CD14-positive monocyte (primary cell): Measurements from ENCODE around the gene FGFR2. TPM values are rescaled to one million over a fixed set of nuclear protein-coding genes. Genes with fewer than 3 reads are reported as not detected.

Experiments used
- DNase-seq, 3 donors: peaks; one replicate each; pipeline ENCODE4 v3.0.0-alpha.2; 2011 to 2022
- H2AFZ ChIP-seq: 2 replicates; pipeline ENCODE4 v1.6.0; 2012; ENCODE audit warnings: mild to moderate bottlenecking, low read depth, low read length, inconsistent platforms; ENCODE audit not compliant: insufficient read depth, poor library complexity, severe bottlenecking
- H3K27ac ChIP-seq, 2 donors: 1 replicate in 1 of 2; 2 replicates in 1 of 2; pipeline ENCODE4 v1.5.1; 2012 to 2013; ENCODE audit warnings: low read length in 2 of 2, control low read depth in 1 of 2, inconsistent platforms in 1 of 2, low read depth in 1 of 2, mild to moderate bottlenecking in 1 of 2
- H3K27me3 ChIP-seq, 2 donors: one replicate each; pipeline versions ENCODE4 v1.6.0 to v1.6.1; 2011 to 2013; ENCODE audit warnings: low read length in 2 of 2; ENCODE audit not compliant: control insufficient read depth in 2 of 2, insufficient read depth in 2 of 2
- H3K36me3 ChIP-seq, 2 donors: replicated peaks in 1 of 2; 1 replicate in 1 of 2; 2 replicates in 1 of 2; pipeline versions ENCODE4 v1.5.1 to v1.6.1; 2012 to 2013; ENCODE audit warnings: low read length in 2 of 2, control low read depth in 1 of 2, inconsistent platforms in 1 of 2, mild to moderate bottlenecking in 1 of 2; ENCODE audit not compliant: insufficient read depth in 2 of 2, control insufficient read depth in 1 of 2
- H3K4me1 ChIP-seq, 2 donors: 1 replicate in 1 of 2; 2 replicates in 1 of 2; pipeline versions ENCODE4 v1.5.1 to v1.6.1; 2012 to 2013; ENCODE audit warnings: low read length in 2 of 2, control low read depth in 1 of 2, inconsistent platforms in 1 of 2, mild to moderate bottlenecking in 1 of 2, moderate library complexity in 1 of 2; ENCODE audit not compliant: insufficient read depth in 2 of 2, control insufficient read depth in 1 of 2
- H3K4me2 ChIP-seq: replicated peaks from 2 replicates; pipeline ENCODE3; 2012; ENCODE audit warnings: low read length, moderate library complexity, mild to moderate bottlenecking; ENCODE audit not compliant: poor library complexity, severe bottlenecking; ENCODE audit errors: extremely low read depth
- H3K4me3 ChIP-seq, 3 experiments: fragments of 200-600 bp in 1 of 3; sonication (generic) in 1 of 3; replicated peaks in 1 of 3; 1 replicate in 2 of 3; 2 replicates in 1 of 3; pipeline ENCODE4 v1.5.1; 2011 to 2013; ENCODE audit warnings: low read length in 3 of 3, mild to moderate bottlenecking in 3 of 3, control low read depth in 2 of 3, low read depth in 2 of 3, inconsistent platforms in 1 of 3, moderate library complexity in 1 of 3
- H3K79me2 ChIP-seq: 2 replicates; pipeline ENCODE4 v1.6.0; 2012; ENCODE audit warnings: mild to moderate bottlenecking, control low read depth, inconsistent platforms, low read length, moderate library complexity; ENCODE audit not compliant: insufficient read depth
- H3K9ac ChIP-seq: 2 replicates; pipeline ENCODE4 v1.6.0; 2017; ENCODE audit warnings: low read length, mild to moderate bottlenecking; ENCODE audit not compliant: insufficient read depth, poor library complexity, severe bottlenecking
- H3K9me3 ChIP-seq, 2 donors: replicated peaks in 1 of 2; 1 replicate in 1 of 2; 2 replicates in 1 of 2; pipeline versions ENCODE4 v1.5.1 to v1.6.1; 2012 to 2013; ENCODE audit warnings: low read length in 2 of 2, control low read depth in 1 of 2; ENCODE audit not compliant: control insufficient read depth in 1 of 2, insufficient read depth in 1 of 2
- H4K20me1 ChIP-seq: 2 replicates; pipeline ENCODE4 v1.6.0; 2012; ENCODE audit warnings: mild to moderate bottlenecking, low read length, control low read depth, moderate library complexity; ENCODE audit not compliant: insufficient read depth
- H3K27ac Mint-ChIP-seq, 7 donors: one replicate each; pipeline ENCODE4 v1.8.0; 2020; ENCODE audit warnings: mild to moderate bottlenecking in 7 of 7, mixed read lengths in 7 of 7, moderate library complexity in 6 of 7, inconsistent platforms in 2 of 7
- H3K27me3 Mint-ChIP-seq, 3 donors: one replicate each; pipeline ENCODE4 v1.8.0; 2021 to 2022; ENCODE audit warnings: low read depth in 3 of 3, mild to moderate bottlenecking in 3 of 3, mixed read lengths in 3 of 3, moderate library complexity in 3 of 3, inconsistent platforms in 1 of 3
- H3K36me3 Mint-ChIP-seq, 2 donors: one replicate each; pipeline ENCODE4 v1.8.0; 2020; ENCODE audit warnings: mixed read lengths in 2 of 2, inconsistent platforms in 1 of 2, mild to moderate bottlenecking in 1 of 2
- H3K4me1 Mint-ChIP-seq: one replicate; pipeline ENCODE4 v1.8.0; 2020; ENCODE audit warnings: mild to moderate bottlenecking, mixed read lengths
- H3K4me3 Mint-ChIP-seq, 2 donors: one replicate each; pipeline ENCODE4 v1.8.0; 2020; ENCODE audit warnings: mild to moderate bottlenecking in 2 of 2, mixed read lengths in 2 of 2, moderate library complexity in 1 of 2
- H3K9me3 Mint-ChIP-seq, 7 donors: one replicate each; pipeline ENCODE4 v1.8.0; 2020 to 2022; ENCODE audit warnings: mixed read lengths in 7 of 7, mild to moderate bottlenecking in 6 of 7, moderate library complexity in 6 of 7, inconsistent platforms in 2 of 7
- CTCF ChIP-seq: fragments of 200-600 bp; IDR thresholded peaks from one replicate; pipeline ENCODE4 v1.8.0; 2022; ENCODE audit warnings: antibody characterized with exemption, mild to moderate bottlenecking
- WGBS: methylation state at CpG from one replicate; pipeline ENCODE4 v1.1.5; 2013; ENCODE audit warnings: missing lambda C conversion rate; ENCODE audit not compliant: insufficient coverage; 5-methylcytosine and 5-hydroxymethylcytosine counted together
- intact Hi-C, 2 donors: fragments of 100-400 bp; cut with micrococcal nuclease; formaldehyde crosslinking; loops; one replicate each; pipeline versions ENCODE4 v1.15.0 to v1.15.1; 2023
- polyA plus RNA-seq, 3 donors: library from polyadenylated mRNA; depleted of rRNA in 1 of 3; unstranded in 2 of 3; stranded (reverse) in 1 of 3; fragments of 300-500 nt in 2 of 3; fragments of >200 nt in 1 of 3; fragmentation: Illumina TruSeq in 2 of 3; gene quantifications; 1 replicate in 2 of 3; 2 replicates in 1 of 3; pipeline ENCODE4 v1.2.3, GENCODE V29; 2012 to 2021

FGFR2 gene
- polyA plus RNA-seq, 3 donors: not detected

- Mint-ChIP-seq H3K4me3 (no peak overlapping the region), H3K4me1 (no peaks in the 10 kb centered on the region), H3K9me3 (peaks cover 0 to 6% (median 0%) of the 10 kb centered on the region in 7 donors), H3K27me3 (peaks cover 19 to 32% (median 25%) of the 10 kb centered on the region in 3 donors), H3K27ac (no peak overlapping the region), H3K36me3 (no peaks in the 10 kb centered on the region)
- H3K4me2 ChIP-seq: no peak overlapping the region
- intact Hi-C loops: no loop called here
- 95% methylated on average over 5 of the region's 6 CpGs for WGBS
- no peak for DNase-seq
- H2AFZ ChIP-seq: no peak overlapping the region
- no peaks in the 10 kb centered on the region for H3K4me1 ChIP-seq
- H4K20me1 ChIP-seq: no peaks in the 10 kb centered on the region
- H3K9ac ChIP-seq: no peak overlapping the region
- peaks cover 0 to 13% of the 10 kb centered on the region in 2 donors for H3K9me3 ChIP-seq
- no peaks in the 10 kb centered on the region for H3K79me2 ChIP-seq
- no peaks in the 10 kb centered on the region for H3K36me3 ChIP-seq
- TF ChIP-seq CTCF: no peak
- no peak overlapping the region for H3K27ac ChIP-seq
- H3K27me3 ChIP-seq: peaks cover 4 to 22% of the 10 kb centered on the region in 2 donors
- H3K4me3 ChIP-seq: no peak overlapping the region
Measured at GRCh38 chr10:121591186-121591585, 7.1 kb downstream of the FGFR2 start.

- H3K27ac Mint-ChIP-seq: no peak overlapping the region
- no peaks in the 10 kb centered on the region for H3K36me3 ChIP-seq
- H3K4me3 ChIP-seq: no peak overlapping the region
- peaks cover 0 to 2% (median 0%) of the 10 kb centered on the region in 7 donors for H3K9me3 Mint-ChIP-seq
- peaks cover 15 to 28% (median 21%) of the 10 kb centered on the region in 3 donors for H3K27me3 Mint-ChIP-seq
- H3K9ac ChIP-seq: no peak overlapping the region
- no peaks in the 10 kb centered on the region for H3K4me1 ChIP-seq
- no peak overlapping the region for H3K27ac ChIP-seq
- H3K4me2 ChIP-seq: no peak overlapping the region
- no peak overlapping the region for H3K4me3 Mint-ChIP-seq
- peaks cover 0 to 9% of the 10 kb centered on the region in 2 donors for H3K9me3 ChIP-seq
- intact Hi-C loops: no loop called here
- TF ChIP-seq CTCF: no peak
- no peaks in the 10 kb centered on the region for H3K79me2 ChIP-seq
- 82% methylated on average over 8 of the region's 9 CpGs for WGBS
- H3K36me3 Mint-ChIP-seq: no peaks in the 10 kb centered on the region
- H2AFZ ChIP-seq: no peak overlapping the region
- no peak for DNase-seq
- H3K27me3 ChIP-seq: peaks cover 4 to 18% of the 10 kb centered on the region in 2 donors
- no peaks in the 10 kb centered on the region for H3K4me1 Mint-ChIP-seq
- H4K20me1 ChIP-seq: no peaks in the 10 kb centered on the region
Measured at GRCh38 chr10:121590772-121591171, 7.5 kb downstream of the FGFR2 start.
